Muscle layer of duodenum (tissue), 2 donors: ENCODE data around the gene SERBP1.
A peak's percentile ranks its signal among the peaks of the same experiment; 100 is the strongest.

ENCODE experiments used
- H3K27ac ChIP-seq: one replicate; pipeline ENCODE4 v1.7.0; 2013; ENCODE audit warnings: mild to moderate bottlenecking, low read length
- H3K27me3 ChIP-seq: one replicate; pipeline ENCODE4 v1.7.0; 2013; ENCODE audit warnings: low read depth, mild to moderate bottlenecking, control low read depth, low read length
- H3K36me3 ChIP-seq, 2 donors: one replicate each; pipeline ENCODE4 v1.7.0; 2013; ENCODE audit warnings: low read length in 2 of 2, control low read depth in 1 of 2, mild to moderate bottlenecking in 1 of 2; ENCODE audit not compliant: insufficient read depth in 2 of 2, control insufficient read depth in 1 of 2
- H3K4me1 ChIP-seq, 2 donors: one replicate each; pipeline ENCODE4 v1.7.0; 2013; ENCODE audit warnings: low read length in 2 of 2, mild to moderate bottlenecking in 2 of 2, control low read depth in 1 of 2, moderate library complexity in 1 of 2; ENCODE audit not compliant: insufficient read depth in 2 of 2, control insufficient read depth in 1 of 2
- H3K4me3 ChIP-seq, 2 donors: one replicate each; pipeline ENCODE4 v1.7.0; 2013; ENCODE audit warnings: low read length in 2 of 2, low read depth in 1 of 2, mild to moderate bottlenecking in 1 of 2
- H3K9me3 ChIP-seq, 2 donors: one replicate each; pipeline ENCODE4 v1.7.0; 2013; ENCODE audit warnings: low read length in 2 of 2, control low read depth in 1 of 2, mild to moderate bottlenecking in 1 of 2; ENCODE audit not compliant: control insufficient read depth in 1 of 2
- donor health status: healthy.

SERBP1 gene

DNA sequence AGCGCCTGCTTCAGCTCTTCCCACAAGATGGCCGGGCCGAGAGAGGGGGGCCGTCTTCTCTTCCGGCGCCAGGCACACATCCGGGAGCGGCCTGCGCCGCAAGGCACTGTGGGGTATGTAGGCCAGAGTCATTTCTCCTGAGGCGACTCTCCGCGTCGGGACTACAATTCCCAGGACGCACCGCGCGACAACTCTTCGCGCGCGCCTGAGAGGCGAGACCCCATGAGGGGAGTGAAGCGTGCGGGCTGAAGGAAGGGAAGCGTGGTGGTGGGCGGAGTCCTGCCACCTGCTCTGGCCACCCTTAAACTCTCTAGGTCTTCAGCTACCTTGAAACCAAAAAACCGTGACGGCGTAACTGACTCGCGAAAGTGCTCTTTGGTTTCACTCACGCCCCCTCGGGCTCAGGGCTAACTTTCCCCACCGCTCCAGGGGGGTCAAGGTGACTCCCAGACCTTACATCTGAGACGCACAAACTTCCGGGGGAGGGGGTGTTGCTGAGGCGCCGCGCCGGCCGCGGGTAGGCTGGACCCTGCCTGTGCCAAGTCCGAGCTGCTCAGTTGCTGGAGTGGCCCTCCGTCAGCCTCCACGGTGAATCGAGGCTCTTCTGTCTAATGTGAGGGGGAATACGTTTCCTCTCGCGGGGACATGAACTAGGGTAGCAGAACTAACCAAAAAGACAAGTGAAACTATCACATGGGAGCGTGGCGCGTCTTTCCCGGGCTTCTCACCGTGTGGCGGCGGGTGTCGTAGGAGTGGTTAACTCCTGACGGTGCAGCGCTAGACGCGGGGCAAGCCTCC lies at the start of gene SERBP1:
SERBP1 (minus strand) TSS at position 45 of the 798 bp plus-strand sequence. CDS start 102 bp downstream, outside the sequence.
- Histone ChIP-seq H3K27ac (peak within 1 kb of the TSS; percentile 92), H3K36me3 (peaks cover 5 to 6% of the 10 kb centered on the region in 2 donors), H3K9me3 (no peaks in the 10 kb centered on the region), H3K4me1 (peaks cover 0 to 38% of the 10 kb centered on the region in 2 donors), H3K4me3 (peak within 1 kb of the TSS; percentile 84 to 95), H3K27me3 (no peaks in the 10 kb centered on the region)

DNA sequence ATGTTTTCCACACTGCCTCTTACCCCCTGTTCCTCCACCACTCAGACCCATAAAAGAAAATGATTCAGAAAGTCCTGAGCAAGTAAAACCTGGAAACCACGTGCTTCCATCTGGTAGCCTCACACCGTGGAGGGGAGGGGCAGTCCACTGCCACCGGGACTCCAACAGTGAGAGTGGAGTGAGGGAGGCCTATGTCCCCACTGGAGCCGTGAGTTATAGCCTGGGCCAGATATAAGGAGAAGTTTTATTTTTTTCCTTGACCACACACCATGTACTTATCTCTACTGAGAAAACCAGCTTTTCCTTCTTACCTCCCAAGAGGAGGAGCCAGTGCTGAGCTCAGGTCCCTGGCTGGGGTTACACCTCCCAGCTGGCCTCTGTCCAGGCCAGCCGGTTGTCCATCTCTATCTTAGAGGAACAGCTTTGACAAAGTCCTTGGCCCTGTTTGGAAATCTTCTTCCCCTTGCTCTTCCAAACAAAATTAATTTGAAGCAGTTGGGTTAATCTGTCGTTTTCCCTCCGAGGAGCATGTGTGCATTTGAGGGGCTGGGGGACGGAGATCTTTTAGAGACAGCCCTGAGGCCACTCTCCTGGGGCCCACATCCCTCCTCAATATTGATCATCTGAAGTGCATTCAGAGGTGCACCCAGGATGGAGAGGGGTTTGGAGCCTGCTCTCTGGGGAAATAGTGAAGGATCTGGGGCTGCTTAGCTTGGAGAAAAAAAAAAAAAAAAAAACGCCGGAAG lies 49.1 kb upstream of the SERBP1 start:
- H3K27ac ChIP-seq = no peak overlapping the region
- H3K4me3 ChIP-seq = no peak overlapping the region
- no peaks in the 10 kb centered on the region for H3K27me3 ChIP-seq

DNA sequence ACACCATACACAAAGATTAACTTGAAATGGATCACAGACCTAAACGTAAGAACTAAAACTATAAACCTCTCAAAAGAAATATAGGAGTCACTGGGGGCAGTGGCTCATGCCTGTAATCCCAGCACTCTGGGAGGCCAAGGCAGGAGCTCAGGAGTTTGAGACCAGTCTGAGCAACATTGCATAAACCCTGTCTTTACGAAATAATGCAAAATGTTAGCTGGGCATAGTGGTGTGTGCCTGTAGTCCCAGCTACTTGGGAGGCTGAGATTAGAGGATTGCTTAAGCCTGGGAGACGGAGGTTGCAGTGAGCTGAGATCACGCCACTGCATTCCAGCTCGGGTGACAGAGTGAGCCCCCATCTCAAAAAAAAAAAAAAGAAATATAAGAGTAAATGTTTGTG lies 46.7 kb upstream of the SERBP1 start:
- peaks cover 0 to 7% of the 10 kb centered on the region in 2 donors for H3K4me1 ChIP-seq
- H3K4me3 ChIP-seq = no peak overlapping the region
- H3K36me3 ChIP-seq = no peaks in the 10 kb centered on the region
- H3K27me3 ChIP-seq = no peaks in the 10 kb centered on the region
- no peaks in the 10 kb centered on the region for H3K9me3 ChIP-seq
- no peak overlapping the region for H3K27ac ChIP-seq

More for the DNA sequence above, 49.1 kb upstream of the SERBP1 start:
- Histone ChIP-seq H3K9me3 (no peaks in the 10 kb centered on the region), H3K4me1 (peaks cover 0 to 7% of the 10 kb centered on the region in 2 donors), H3K36me3 (no peaks in the 10 kb centered on the region)

DNA sequence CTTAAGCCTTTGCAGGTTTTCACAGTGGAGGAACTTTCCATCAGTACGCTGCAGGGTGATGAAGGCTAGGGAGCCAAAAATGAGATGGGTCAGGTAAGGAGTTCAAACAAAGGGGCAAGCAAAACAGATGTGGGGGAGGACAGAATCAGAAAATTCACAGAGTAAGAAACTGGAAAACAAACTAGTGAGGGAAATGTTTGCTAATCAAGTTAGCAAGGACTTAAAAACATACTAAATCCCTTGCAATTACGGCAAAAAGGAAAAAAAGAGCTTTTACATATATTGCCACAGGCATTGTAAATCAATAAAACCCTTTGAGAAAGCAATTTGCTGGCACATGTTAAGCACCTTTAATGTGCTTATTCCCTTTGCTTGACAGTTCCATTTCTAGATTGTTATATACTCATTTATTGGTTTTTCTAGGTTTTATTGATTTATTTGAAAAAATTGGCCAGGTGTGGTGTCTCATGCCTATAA lies 45.8 kb upstream of the SERBP1 start:
- Histone ChIP-seq H3K9me3 (no peaks in the 10 kb centered on the region), H3K4me3 (no peak overlapping the region), H3K27me3 (no peaks in the 10 kb centered on the region), H3K27ac (no peak overlapping the region), H3K4me1 (peaks cover 0 to 7% of the 10 kb centered on the region in 2 donors), H3K36me3 (no peaks in the 10 kb centered on the region)

DNA sequence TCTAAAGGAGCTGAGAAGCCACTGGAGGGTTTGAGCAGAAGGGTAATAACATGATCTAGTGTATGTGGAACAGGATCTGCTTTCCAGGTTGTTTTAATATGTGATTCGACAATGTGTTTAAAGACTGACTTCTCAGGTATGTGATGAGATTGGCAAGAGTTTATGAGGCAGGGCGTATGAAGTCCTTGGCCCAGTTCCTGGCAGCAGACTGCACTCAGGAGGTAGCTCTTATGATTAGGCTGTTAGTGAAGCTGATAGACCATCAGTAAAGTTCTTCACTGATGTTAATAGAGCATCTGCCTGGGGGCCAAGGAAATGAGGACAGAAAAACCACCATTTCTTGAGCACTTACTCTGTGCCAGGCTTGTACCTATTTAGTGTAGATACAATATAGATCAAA lies 41.9 kb upstream of the SERBP1 start:
- no peaks in the 10 kb centered on the region for H3K9me3 ChIP-seq
- no peak overlapping the region for H3K27ac ChIP-seq
- H3K36me3 ChIP-seq = no peaks in the 10 kb centered on the region
- no peaks in the 10 kb centered on the region for H3K27me3 ChIP-seq
- no peaks in the 10 kb centered on the region for H3K4me1 ChIP-seq
- no peak overlapping the region for H3K4me3 ChIP-seq

DNA sequence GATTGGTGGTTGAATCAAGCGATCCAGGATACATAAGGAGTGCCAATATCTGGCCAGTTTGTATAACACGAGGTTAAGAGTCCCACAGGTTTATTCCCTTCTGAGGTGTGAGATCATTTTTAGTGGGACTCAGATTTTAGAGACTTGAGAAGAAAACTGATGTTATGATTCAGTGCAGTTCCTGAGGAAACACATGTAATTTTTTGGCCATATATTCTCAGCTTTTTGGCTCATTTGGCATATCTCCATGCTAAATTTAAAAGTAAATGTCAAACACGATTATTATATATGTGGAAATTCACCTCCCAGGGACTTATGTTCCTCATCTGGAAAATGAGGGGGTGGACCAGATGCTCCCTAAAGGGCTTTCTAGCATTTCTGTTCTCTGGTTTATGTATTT lies 39.2 kb upstream of the SERBP1 start:
- no peaks in the 10 kb centered on the region for H3K4me1 ChIP-seq
- no peaks in the 10 kb centered on the region for H3K27me3 ChIP-seq
- H3K27ac ChIP-seq = no peak overlapping the region
- no peaks in the 10 kb centered on the region for H3K36me3 ChIP-seq
- no peaks in the 10 kb centered on the region for H3K9me3 ChIP-seq
- H3K4me3 ChIP-seq = no peak overlapping the region

DNA sequence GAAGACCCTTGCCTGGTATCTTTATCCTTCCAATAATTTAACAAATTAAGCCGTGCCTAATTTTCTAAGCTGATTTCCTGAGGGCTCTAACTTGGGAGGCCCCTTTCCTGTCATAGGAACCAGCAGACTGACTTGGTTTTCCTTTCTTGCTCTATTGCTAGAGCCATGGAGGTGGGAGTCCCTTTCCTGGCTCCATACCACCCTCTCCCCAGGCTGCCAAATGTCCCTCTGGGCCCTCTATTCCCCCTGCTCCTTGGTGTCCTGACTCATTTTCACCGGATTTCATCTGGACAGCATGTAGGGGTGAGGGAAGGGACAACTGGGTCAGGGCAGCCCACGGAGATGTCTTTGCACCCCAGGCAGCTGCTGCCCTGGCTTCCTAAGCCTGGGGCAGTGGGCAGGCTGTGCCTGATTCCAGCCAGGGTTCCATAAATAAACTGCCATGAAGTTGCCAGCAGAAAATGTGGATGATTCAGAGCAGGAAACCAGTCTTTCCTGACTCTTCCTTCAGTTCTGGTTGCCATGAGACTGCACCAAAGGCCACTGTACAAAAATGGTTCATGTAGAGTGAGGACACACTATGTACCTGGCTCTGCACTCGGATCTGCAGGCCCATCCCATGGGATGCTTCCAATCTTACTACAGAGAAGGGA lies 38.0 kb upstream of the SERBP1 start:
- Histone ChIP-seq H3K4me1 (no peaks in the 10 kb centered on the region), H3K27ac (no peak overlapping the region), H3K36me3 (no peaks in the 10 kb centered on the region), H3K4me3 (no peak overlapping the region), H3K27me3 (no peaks in the 10 kb centered on the region), H3K9me3 (no peaks in the 10 kb centered on the region)

DNA sequence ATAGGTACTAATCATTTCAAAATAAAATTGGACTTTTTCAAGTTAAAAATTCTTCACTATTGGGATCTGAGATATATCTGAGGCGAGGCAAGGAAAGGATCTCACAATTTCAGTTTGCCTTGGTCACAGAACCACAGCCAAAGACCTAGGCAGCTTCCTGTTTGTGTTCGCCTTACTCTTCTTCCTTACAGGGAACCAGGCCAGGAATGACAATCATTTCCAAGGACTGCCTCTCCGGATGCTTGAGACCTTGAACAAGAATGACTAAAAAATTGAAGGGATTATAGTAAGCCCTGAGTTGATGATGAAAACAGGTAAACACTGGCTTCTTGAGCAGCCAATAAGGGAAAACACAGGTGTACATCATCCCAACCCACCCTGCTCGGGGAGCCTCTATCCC lies 35.2 kb upstream of the SERBP1 start:
- peaks cover 0 to 8% of the 10 kb centered on the region in 2 donors for H3K4me1 ChIP-seq
- no peaks in the 10 kb centered on the region for H3K36me3 ChIP-seq
- H3K9me3 ChIP-seq = no peaks in the 10 kb centered on the region
- no peak overlapping the region for H3K4me3 ChIP-seq
- no peaks in the 10 kb centered on the region for H3K27me3 ChIP-seq
- no peak overlapping the region for H3K27ac ChIP-seq

DNA sequence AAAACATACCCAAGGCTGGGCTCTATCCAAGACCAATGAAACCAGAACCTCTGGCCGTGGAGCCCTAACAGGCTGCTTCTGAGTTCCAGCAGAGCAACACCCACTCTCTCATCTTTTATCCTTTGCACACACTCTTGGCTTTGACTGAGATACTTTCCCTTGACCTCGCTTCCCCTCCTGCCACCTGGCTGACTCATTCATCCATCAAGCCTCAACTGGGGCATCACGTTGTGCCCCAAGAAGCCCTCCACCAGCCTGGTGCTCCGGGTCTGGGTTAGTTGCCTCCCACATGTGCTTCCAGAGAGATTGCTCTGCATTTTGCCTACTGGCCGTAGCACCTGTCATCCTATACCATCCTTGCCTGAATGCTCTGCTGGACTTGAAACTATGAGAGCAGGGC lies 34.5 kb upstream of the SERBP1 start:
- no peaks in the 10 kb centered on the region for H3K27me3 ChIP-seq
- no peaks in the 10 kb centered on the region for H3K36me3 ChIP-seq
- no peak overlapping the region for H3K4me3 ChIP-seq
- H3K27ac ChIP-seq = no peak overlapping the region
- peaks cover 0 to 8% of the 10 kb centered on the region in 2 donors for H3K4me1 ChIP-seq
- H3K9me3 ChIP-seq = no peaks in the 10 kb centered on the region

DNA sequence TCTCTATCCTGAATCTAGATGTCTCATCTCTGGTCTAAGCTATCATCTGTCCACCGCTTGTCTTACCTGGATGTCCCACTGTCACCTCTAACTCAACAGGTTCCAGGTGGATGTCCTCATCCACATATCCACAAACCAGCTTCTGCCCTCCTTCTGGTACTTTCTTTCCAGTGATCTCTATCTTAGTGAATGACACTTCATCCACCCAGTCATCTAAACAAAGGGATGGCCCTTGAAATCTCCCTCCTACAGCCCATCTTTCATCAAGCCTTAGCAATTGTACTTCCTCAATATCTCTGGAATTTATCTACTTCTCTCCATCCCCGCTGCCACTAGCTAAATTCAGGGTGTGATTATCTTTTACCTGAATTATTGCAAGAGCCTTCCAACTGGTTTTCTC lies 33.9 kb upstream of the SERBP1 start:
- Histone ChIP-seq H3K27ac (no peak overlapping the region), H3K9me3 (no peaks in the 10 kb centered on the region), H3K4me3 (no peak overlapping the region), H3K36me3 (no peaks in the 10 kb centered on the region), H3K4me1 (peaks cover 0 to 8% of the 10 kb centered on the region in 2 donors), H3K27me3 (no peaks in the 10 kb centered on the region)

DNA sequence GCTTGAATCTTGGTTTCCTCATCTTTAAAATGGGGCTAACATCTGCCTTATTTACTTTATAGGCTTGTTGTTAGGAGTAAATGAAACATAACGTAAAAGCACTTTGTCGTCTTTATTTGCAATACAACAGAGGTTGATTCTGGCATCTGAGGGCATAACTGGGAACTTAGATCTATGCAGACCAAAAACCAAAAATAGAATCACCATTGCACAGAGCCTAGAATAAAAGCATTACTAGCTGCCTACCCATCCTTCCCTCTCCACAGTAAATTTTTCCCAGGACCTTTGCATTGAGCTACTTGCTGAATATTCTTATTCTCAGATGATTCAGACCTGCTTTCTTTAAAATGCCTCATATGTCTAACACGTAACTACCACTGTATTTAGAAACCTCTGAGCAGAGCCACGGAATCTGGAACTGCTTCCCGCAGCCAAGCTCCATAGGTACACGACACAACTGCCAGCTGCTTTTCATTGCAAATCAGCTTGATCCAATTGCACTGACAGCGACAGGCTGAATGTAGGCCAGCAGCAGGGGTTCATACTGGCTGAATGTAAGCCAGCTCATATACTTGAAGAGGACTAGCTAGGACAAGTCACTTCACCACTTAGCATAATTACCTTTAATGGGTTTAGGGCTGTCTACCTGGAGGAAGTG lies 33.2 kb upstream of the SERBP1 start:
- Histone ChIP-seq H3K9me3 (no peaks in the 10 kb centered on the region), H3K4me1 (peaks cover 0 to 8% of the 10 kb centered on the region in 2 donors), H3K27me3 (no peaks in the 10 kb centered on the region), H3K4me3 (no peak overlapping the region), H3K36me3 (no peaks in the 10 kb centered on the region), H3K27ac (no peak overlapping the region)
